Cerebellar cortex (tissue), 1 donor: ENCODE data around the gene ABL2.
"Not testable (repeated sequence)": the region's sequence is repeated elsewhere in the genome, so short reads cannot be mapped to it uniquely, and the experiment has no call there.

Source experiments
- DNase-seq: peaks from one replicate; pipeline ENCODE4 v3.0.0-alpha.2; 2015; ENCODE audit warnings: low spot score

Gene ABL2

DNA sequence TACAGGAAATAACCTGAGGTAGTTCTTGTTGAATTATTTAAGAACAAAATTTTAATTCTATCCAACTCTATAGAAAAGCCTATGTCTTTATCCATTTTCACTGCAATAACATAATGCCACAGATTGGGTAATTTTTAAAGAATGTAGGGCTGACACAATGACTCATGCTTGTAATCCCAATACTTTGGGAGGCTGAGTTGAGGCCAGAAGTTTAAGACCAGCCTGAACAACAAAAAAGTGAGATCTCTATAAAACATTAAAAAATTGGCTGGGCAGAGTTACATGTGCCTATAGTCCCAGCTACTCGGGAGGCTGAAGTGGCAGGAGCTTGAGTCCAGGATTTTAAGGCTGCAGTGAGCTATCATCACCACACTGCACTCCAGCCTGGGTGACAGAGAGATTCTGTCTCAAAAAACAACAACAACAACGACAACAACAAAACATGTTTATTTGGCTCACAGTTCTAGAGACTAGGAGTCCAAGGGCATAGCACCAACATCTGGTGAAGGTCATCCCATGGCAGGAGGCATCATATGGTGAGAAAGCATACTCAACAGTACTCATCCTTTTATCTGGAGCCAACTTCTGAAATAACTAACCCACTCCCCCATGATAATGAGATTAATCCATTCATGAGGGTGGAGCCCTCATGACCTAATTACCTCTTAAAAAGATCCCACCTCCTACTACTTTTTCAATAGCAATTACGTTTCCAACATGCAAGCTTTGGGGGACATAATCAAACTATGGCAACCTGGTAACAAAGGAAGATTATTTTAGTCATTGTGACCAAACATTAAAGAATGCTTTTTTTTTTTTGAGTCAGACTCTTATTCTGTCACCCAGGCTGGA lies 59.6 kb downstream of the ABL2 start:
- no peak for DNase-seq

DNA sequence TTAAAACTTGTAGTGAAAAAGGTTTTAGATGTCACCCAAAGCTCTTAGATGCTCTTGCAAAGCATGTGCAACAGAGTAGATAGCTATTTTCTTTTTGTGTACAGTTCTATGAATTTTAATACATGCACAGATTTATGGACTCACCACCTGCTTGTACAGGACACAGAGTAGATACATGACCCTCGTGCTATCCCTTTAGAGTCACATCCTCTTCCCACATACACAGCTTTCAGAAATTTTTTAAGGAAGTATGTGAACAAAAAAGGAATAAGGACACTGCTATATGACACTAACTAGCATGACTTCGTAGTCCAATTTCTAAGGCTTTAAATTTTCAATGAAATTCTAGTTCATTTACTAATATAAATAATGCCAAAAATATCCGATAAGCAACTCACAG lies 60.9 kb downstream of the ABL2 start:
- DNase-seq = no peak

DNA sequence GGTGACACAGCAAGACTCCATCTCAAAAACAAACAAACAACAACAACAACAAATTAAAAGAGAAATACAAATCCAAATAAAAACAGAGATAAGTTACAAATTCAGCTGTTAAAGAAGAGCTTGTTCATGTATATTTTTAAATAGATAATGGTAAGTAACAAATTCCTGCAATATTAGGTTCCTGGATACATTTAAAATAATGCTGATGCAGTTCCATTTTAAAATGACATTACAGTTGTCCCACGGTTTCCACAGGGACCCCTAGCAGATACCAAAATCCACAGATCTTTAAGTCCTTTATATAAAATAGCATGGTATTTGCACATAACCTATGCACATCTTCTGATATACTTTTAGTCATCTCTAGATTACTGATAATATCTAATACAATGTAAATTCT lies 61.5 kb downstream of the ABL2 start:
- no peak for DNase-seq

DNA sequence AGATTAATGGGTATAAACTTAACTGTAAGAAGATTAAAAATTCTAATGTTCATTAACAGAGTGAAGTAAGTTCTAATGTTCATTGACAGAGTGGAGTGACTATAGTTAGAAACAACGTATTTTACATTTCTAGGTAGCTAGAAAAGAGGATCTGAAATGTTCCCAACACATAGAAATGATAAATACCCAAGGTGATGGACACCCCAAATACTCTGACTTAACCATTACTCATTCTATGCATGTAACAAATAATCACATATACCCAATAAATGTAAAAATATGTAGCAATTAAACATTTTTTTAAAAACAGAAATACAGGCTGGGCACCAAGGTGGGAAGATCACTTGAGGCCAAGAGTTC lies 62.1 kb downstream of the ABL2 start:
- DNase-seq = no peak

DNA sequence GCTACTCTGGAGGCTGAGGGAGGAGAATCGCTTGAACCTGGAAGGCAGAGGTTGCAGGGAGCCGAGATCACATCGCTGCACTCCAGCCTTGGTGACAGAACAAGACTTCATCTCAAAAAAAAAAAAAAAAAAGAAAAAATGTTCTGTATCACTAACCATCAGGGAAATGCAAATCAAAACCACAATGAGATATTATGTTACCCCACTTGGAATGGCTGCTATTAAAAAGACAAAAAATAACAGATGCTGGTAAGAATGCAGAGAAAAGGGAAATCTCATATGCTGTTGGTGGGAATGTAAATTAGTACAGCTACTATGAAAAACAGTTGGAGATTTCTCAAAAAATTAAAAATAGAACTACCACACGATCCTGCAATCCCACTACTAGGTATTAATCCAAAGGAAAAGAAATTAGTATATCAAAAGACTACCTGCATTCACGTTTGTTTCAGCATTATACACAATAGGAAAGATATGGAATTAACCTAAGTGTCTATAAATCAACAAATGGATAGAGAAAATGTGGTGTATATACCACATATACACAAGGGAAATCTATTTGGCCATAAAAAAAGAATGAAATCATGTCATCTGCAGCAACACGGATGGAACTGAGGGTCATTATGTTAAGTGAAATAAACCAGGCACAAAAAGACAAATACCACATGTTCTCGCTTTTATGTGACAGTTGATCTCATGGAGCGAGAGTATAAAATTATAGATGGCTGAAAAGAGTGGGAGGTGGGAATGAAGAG lies 62.6 kb downstream of the ABL2 start:
- DNase-seq = no peak

DNA sequence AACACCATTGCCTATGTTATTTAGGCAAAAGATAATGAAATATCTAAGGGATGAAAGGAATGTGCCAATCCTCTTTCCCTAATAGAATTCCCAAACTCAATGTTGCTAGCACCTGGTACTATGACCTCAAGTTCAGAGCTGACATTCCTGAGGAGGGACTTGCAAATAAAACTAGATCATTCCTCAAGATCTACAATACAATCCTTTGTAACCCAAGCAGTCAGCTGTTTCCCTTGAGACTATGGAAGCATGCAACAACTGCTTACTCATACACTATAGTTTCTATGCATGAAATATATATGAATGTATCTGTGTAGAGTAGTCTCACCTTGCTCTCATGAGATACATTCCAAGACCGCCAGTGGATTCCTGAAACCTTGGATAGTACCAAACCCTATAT lies 65.0 kb downstream of the ABL2 start:
- no peak for DNase-seq

DNA sequence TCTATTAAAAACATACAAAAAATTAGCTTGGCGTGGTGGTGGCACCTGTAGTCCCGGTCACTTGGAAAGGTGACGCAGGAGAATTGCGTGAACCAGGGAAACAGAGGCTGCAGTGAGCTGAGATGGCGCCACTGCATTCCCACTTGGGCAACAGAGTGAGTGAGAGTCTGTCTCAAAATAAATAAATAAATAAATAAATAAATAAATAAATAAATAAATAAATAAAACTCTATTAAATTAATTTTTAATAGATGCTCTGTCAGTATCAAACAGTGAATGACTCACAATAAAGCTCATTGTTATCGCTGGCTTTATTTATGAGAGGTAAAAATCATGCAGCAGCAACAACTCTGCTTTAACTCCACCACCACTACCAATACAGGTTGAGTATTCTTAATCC lies 72.8 kb downstream of the ABL2 start:
- no peak for DNase-seq

DNA sequence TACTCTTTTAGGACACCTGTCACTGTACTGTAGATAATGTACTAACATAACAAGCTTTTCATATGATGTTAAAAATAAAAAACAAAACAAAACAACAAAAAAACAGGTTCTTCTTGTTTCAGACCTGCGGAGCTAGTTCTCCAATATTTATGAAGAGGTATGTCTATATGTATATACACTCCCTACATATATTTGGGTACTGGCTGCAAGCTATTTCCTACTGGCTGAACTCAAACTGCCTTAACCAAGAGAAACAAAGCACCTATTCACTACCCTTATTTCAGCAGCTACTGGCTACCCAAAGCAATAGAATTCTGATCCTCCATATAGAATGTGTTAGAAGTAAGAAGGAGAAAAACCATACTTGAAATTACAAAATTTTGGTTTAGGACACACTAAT lies 73.5 kb downstream of the ABL2 start:
- no peak for DNase-seq

DNA sequence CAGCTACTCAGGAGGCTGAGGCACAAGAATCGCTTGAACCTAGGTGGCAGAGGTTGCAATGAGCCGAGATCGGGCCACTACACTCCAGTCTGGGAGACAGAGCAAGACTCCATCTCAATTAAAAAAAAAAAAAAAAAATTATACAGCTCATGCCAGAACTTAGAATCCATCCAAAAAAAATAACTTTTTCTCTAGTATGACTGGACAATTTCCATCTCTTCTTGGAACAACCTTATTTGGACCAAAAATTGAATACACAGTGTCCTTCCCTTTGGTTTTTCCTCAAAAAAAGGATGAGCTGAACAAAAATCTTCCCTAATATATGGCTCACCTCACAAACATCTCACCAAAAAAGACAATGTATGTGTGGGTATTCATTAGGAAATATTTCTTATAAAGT lies 73.9 kb downstream of the ABL2 start:
- DNase-seq = no peak

DNA sequence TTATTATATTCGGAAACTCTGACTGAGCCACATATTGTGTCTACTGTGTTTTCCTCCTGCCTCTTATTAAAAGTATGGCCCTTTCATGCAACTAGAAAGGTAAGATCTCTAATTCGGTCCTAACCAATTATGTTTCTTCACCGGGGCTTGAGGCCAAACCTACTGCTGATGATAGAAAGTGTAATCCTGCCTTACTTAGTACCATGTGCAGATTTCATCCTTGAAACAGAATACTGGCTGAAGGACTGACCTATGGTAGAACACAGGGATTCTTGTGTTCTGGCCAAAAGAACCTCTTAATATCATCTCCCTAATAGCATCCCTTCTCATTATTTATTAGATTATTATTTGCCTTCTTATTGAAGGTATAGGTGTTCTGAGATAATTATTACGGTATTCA lies 75.0 kb downstream of the ABL2 start:
- DNase-seq = no peak

DNA sequence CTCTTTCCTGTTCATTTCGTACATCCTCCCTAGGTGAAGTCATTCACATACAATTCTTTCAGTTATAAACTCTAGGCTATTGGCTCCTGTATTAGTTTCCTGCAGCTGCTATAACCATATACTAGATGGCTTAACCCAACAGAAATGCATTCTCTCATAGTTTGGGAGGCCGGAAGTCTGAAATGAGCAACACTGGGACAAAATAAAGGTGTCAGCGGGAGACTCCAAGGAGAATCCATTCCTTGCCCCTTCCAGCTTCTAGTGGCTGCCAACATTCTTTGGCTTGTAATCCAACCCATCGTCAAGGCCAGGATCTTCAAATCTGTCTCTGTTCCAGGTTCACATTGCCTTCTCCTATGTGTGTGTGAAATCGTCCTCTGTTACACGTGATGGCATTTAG lies 76.3 kb downstream of the ABL2 start:
- peak; percentile 45 for DNase-seq

DNA sequence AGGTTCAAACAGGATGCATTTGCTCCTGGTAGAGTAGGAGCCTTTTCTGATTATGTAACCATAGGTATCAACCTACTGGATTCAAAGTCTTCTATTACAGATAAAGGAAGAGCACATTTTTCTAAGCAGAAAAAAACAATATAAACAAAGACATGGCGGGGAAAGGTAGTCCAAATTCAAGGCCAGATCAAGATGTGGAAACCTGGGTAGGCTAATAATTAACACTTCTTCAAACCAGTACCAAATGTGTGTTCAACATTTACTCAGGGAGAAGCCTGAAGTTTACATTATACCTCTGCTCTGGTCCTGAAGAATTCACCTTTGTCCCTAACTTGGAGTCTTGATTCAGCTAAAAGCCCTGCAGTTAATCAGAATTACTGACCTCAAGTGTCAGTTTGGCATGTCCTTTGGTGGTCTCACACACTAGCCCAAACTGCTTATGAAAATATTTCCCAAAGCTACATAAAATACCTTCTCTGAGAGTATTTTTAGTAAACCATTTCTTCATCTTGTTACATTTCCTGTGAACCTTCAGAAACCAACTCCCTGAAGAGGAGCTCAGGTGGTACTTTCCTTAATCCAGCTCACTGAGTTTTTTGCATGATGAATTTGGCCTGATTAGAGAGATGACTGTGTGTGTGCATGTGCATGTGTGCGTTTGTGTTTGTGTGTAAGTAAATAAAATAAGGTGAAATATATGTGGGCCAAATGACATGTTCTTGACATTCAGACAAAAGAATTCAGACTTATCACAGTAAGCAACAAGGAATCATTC lies 77.4 kb downstream of the ABL2 start:
- DNase-seq = no peak

DNA sequence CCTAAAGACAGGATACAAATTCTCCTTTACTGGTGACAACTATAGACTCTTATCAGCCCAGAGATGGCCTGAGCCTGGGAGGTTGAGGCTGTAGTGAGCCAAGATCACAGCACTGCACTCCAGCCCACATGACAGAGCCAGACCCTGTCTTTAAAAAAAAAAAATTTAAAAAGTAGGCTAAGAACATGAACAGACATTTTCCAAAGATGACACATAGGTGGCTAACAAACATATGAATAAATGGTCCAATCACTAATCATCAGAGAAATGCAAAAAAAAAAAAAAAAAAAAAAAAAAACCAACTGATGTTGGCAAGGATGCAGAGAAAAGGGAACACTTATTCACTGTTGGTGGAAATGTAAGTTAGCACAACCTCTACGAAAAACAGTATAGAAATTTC lies 82.6 kb downstream of the ABL2 start:
- DNase-seq = no peak

DNA sequence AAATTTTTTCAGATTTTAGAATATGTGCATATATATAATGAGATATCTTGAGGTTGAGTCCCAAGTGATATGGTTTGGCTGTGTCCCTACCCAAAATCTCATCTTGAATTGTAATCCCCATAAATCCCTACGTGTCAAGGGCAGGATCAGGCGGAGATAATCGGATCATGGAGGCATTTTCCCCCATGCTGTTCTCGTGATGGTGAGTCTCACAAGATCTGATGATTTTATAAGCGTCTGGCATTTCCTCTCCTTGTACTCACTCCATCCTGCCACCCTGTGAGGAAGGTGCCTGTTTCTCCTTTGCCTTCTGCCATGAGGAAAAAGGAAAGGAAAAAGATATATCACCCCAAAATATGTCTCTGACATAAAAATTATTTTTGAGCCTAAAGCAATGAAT lies 83.0 kb downstream of the ABL2 start:
- DNase-seq = no peak

DNA sequence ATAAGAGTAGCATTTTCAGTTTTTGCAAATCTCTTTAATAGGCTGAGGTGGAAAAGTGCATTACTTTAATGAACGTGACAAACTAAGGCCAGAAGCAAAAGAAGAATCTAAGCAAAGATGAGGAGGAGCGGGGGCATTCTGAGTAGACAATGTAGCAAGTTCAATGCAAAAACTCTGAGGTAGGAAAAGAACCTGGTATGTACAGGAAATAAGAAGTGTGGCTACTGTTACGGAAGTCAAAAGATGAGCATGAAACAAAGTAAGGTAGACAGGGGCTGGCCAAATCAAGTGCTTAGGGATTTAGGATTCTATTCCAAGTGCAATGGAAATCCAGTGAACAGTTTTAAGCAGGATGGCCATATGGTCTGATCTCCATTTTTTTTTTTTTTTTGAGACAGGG lies 84.0 kb downstream of the ABL2 start:
- no peak for DNase-seq

DNA sequence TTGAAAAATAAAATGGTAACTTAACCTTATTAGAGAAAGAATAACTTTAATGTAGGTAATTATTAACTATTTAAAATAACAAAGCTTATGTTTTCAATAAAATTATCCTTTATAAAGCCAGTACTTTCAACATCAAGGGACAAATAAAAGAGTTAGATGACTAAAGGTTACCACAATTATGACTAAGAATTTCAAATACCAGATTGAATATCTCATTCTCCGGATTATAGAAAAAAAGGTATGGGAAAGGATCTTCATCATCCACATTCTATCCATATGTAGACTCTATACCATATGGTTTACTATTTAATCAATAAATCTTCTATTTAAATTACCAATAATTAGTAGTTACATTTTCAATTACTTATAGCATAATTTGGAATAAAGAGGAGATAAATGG lies 84.9 kb downstream of the ABL2 start:
- no peak for DNase-seq

DNA sequence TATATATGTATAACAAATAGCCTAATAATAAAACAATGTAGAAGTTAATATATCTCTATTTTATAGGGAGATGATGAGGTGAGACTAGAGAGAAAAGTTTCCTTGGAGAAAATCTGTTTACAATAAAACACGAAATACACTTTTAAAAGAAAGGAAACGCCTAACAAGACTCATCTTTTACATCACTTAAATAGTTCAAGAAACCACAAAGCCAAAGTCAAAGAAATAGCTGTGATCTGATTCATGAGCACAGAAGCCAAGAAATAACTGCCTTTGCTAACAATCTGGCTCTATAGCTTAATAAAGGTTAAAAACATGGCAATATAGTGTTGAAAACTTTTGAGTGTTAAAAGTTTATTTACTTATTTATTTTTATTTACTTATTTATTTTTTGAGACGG lies 86.2 kb downstream of the ABL2 start:
- DNase-seq = no peak

DNA sequence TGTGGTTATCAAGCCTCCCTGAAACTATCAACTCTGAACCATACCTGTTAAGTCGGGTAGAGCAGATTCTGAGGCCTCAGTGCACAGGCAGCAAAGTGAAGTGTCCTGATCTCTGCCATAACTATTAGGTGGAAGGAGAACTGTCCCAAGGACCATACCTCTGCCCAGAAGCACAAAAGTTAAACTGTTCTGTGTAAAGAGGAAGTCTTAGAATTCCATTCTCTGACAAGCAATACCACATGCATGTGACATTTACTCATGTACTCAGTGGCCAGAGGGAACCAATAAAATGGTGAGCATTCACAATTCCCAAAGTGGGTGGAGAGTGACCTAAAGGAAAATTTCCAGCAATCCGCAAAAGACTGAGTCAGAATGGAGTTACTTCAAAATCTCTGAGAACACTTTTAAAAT lies 86.6 kb downstream of the ABL2 start:
- peak; percentile 47 for DNase-seq

DNA sequence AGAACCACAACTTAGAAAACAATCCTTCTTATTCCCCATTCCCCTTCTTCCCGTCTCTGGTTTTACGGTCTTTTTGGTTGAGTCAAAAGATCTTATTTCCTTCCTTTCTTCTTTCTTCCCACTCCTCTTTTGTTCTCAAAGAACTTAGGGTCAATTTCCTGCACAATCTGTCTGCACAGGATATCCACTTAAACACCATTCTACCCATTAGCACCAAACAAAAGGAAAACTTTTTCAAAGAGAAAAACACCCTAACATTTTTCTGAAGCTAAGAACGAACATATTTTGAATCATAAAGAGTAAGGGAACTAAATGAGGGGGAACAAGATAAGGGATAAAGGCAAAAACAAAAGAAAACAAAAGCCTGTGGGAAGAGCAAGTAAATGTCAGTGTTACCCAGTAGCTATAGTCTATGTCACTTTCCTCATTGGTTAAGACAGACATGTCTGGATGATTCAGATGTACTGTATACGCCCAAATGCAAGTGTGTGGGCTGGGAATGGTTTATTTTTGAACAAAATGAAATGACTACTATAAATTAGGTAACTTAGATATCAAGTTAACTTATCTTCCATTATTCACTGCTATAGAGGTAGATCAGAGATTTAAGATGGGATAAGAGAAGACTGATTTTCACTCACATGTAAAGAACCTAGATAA lies 87.8 kb downstream of the ABL2 start:
- no peak for DNase-seq

DNA sequence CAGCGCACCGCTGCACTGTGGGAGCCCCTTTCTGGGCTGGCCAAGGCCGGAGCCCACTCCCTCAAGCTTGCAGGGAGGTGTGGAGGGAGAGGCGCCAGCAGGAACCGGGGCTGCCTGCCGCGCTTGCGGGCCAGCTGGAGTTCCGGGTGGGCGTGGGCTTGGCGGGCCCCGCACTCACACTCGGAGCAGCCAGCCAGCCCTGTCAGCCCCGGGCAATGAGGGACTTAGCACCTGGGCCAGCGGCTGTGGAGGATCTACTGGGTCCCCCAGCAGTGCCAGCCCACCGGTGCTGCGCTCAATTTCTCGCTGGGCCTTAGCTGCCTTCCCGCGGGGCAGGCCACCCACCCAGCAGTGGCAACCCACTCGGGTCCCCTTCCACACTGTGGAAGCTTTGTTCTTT lies 90.7 kb downstream of the ABL2 start:
- DNase-seq = not testable (repeated sequence)

DNA sequence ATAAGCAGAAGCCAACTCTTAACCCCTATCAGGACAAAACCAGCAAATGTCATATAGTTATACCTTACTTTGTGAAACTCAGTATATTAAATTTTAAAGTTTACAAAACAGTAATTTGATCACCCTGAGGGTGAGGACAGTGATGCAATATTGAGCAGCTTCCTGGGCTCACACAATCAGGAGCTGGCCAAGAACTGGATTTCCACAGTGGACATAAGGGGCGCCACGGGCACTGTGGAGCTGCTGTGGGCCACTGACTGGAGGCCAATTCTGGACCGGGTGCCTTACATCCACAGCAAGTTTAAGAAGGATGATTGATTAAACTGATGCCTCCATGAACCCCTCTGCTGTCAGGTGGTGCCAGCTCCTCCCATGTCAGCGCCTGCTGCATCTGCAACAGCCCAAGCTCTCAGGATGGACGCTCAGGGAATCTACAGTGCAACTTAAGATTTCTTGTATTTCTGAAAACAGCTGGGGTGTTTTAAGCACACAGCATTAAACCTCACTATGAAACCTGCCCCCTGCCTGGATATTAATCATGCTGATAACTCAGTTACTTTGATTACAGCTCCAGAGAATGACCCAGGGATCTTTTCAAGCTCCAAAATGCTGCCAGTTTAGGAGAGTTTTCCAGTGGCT lies 91.7 kb downstream of the ABL2 start:
- no peak for DNase-seq

DNA sequence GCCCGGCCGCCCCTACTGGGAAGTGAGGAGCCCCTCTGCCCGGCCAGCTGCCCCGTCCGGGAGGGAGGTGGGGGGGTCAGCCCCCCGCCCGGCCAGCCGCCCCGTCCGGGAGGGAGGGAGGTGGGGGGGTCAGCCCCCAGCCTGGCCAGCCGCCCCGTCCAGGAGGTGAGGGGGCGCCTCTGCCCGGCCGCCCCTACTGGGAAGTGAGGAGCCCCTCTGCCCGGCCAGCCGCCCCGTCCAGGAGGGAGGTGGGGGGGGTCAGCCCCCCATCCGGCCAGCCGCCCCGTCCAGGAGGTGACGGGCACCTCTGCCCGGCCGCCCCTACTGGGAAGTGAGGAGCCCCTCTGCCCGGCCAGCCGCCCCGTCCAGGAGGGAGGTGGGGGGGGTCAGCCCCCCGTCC lies 93.8 kb downstream of the ABL2 start:
- not testable (repeated sequence) for DNase-seq
